SH-SY5Y (cell line): ENCODE data around the gene CELSR1.

ENCODE experiments used
- GATA2 ChIP-seq: IDR thresholded peaks from 2 replicates; pipeline ENCODE4 v1.6.1; 2011; ENCODE audit warnings: mild to moderate bottlenecking, low read depth, low read length
- GATA3 ChIP-seq: IDR thresholded peaks from 2 replicates; pipeline ENCODE4 v1.6.1; 2011; ENCODE audit warnings: low read depth, mild to moderate bottlenecking, low read length, moderate library complexity

GRCh38 chr22:46580940-46581537 lies 43.6 kb upstream of the CELSR1 start:
- TF ChIP-seq GATA3 (no peak), GATA2 (no peak)
